WTC11 (cell line): Measurements from ENCODE around the gene ABCB8. TPM values are rescaled to one million over a fixed set of nuclear protein-coding genes. Genes with fewer than 3 reads are reported as not detected.

ENCODE experiments used
- ATAC-seq: fragments of 200-7000 bp; cut with Tn5 transposase; 2 replicates; pipeline ENCODE4 v1.10.0; 2021; ENCODE audit warnings: mild to moderate bottlenecking, moderate library complexity
- CTCF ChIA-PET: fragments of 300-600 bp; sonication (Branson Sonifier 250); formaldehyde crosslinking; loops from one replicate; lab custom pipeline; 2021; ENCODE audit warnings: antibody characterized with exemption; lab: Charles Lee
- POLR2A ChIA-PET: fragments of 350-600 bp; sonication (Branson Sonifier 250); formaldehyde crosslinking; loops from one replicate; lab custom pipeline; 2021; ENCODE audit warnings: antibody characterized with exemption; lab: Charles Lee
- DNase-seq: peaks from one replicate; pipeline ENCODE4 v3.0.0; 2021; ENCODE audit warnings: low spot score
- H3K27ac Mint-ChIP-seq: 2 replicates; pipeline ENCODE4 v1.8.0; 2021; ENCODE audit warnings: mixed read lengths
- H3K27me3 Mint-ChIP-seq: 2 replicates; pipeline ENCODE4 v1.8.0; 2021; ENCODE audit warnings: low read depth, mild to moderate bottlenecking, moderate library complexity, mixed read lengths
- H3K36me3 Mint-ChIP-seq: 2 replicates; pipeline ENCODE4 v1.8.0; 2021; ENCODE audit warnings: mixed read lengths
- H3K4me1 Mint-ChIP-seq: 2 replicates; pipeline ENCODE4 v1.8.0; 2022; ENCODE audit warnings: mixed read lengths
- H3K4me3 Mint-ChIP-seq: 2 replicates; pipeline ENCODE4 v1.8.0; 2021; ENCODE audit warnings: mild to moderate bottlenecking, moderate library complexity, mixed read lengths
- H3K9me3 Mint-ChIP-seq: 2 replicates; pipeline ENCODE4 v1.8.0; 2021; ENCODE audit warnings: mixed read lengths
- ARID4B ChIP-seq: sonication (generic); formaldehyde crosslinking; IDR thresholded peaks from 2 replicates; pipeline ENCODE4 v1.8.0; 2023; ENCODE audit warnings: missing genetic modification reagents, mild to moderate bottlenecking, borderline replicate concordance
- ATF1 ChIP-seq: sonication (generic); formaldehyde crosslinking; IDR thresholded peaks from 2 replicates; pipeline ENCODE4 v1.8.1; 2023; ENCODE audit warnings: mild to moderate bottlenecking, moderate library complexity, missing genetic modification reagents
- CBFB ChIP-seq: sonication (generic); formaldehyde crosslinking; IDR thresholded peaks from 2 replicates; pipeline ENCODE4 v1.8.1; 2022; ENCODE audit warnings: mild to moderate bottlenecking, low read depth, missing genetic modification reagents
- CREM ChIP-seq: sonication (generic); formaldehyde crosslinking; IDR thresholded peaks from 2 replicates; pipeline ENCODE4 v1.8.1; 2022; ENCODE audit warnings: mild to moderate bottlenecking, missing genetic modification reagents, moderate library complexity
- CTCF ChIP-seq: fragments of 200-600 bp; IDR thresholded peaks from 2 replicates; pipeline ENCODE4 v1.8.0; 2022; ENCODE audit warnings: antibody characterized with exemption
- E2F5 ChIP-seq: sonication (generic); formaldehyde crosslinking; IDR thresholded peaks from 2 replicates; pipeline ENCODE4 v1.8.1; 2022; ENCODE audit warnings: mild to moderate bottlenecking, moderate library complexity, missing genetic modification reagents
- FOXP1 ChIP-seq: sonication (generic); formaldehyde crosslinking; IDR thresholded peaks from 2 replicates; pipeline ENCODE4 v1.8.0; 2022; ENCODE audit warnings: missing genetic modification reagents, mild to moderate bottlenecking, moderate library complexity, borderline replicate concordance
- HMGXB4 ChIP-seq: sonication (generic); formaldehyde crosslinking; IDR thresholded peaks from 2 replicates; pipeline ENCODE4 v1.8.1; 2023; ENCODE audit warnings: mild to moderate bottlenecking, moderate library complexity, missing genetic modification reagents
- NFYB ChIP-seq: sonication (generic); formaldehyde crosslinking; conservative IDR thresholded peaks from 2 replicates; pipeline ENCODE4 v1.8.0; 2022; ENCODE audit warnings: low read depth, missing genetic modification reagents
- SMAD4 ChIP-seq: sonication (generic); formaldehyde crosslinking; IDR thresholded peaks from 2 replicates; pipeline ENCODE4 v1.8.0; 2022; ENCODE audit warnings: mild to moderate bottlenecking, missing genetic modification reagents
- TEAD1 ChIP-seq: sonication (generic); formaldehyde crosslinking; IDR thresholded peaks from 2 replicates; pipeline ENCODE4 v1.8.0; 2022; ENCODE audit warnings: mild to moderate bottlenecking, missing genetic modification reagents
- TEAD4 ChIP-seq: sonication (generic); formaldehyde crosslinking; IDR thresholded peaks from 2 replicates; pipeline ENCODE4 v1.8.0; 2022; ENCODE audit warnings: mild to moderate bottlenecking, missing genetic modification reagents
- USF2 ChIP-seq: sonication (generic); formaldehyde crosslinking; IDR thresholded peaks from 2 replicates; pipeline ENCODE4 v1.8.1; 2023; ENCODE audit warnings: mild to moderate bottlenecking, missing genetic modification reagents, moderate library complexity
- ZMAT4 ChIP-seq: fragments of 250-450 bp; sonication (Bioruptor Pico); IDR thresholded peaks from 2 replicates; pipeline ENCODE4 v1.9.0; 2021; ENCODE audit warnings: mild to moderate bottlenecking
- total RNA-seq: library from RNA; stranded (reverse); gene quantifications from 3 replicates; pipeline ENCODE4 v1.2.3, GENCODE V29; 2021

The ABCB8 gene
- total RNA-seq, 1 experiment from 2014 or later = 35.9 TPM

GRCh38 chr7:150989456-150989855, 38.8 kb upstream of the ABCB8 start:
- peak overlapping the region; percentile 71 for H3K4me3 Mint-ChIP-seq
- DNase-seq = no peak
- no peak for TF ChIP-seq CREM (CRISPR knock-in tag)
- no peak for TF ChIP-seq SMAD4 (CRISPR knock-in tag)
- no peak for TF ChIP-seq E2F5 (CRISPR knock-in tag)
- no peak for TF ChIP-seq FOXP1 (CRISPR knock-in tag)
- TF ChIP-seq HMGXB4 (CRISPR knock-in tag) = no peak
- no peak for TF ChIP-seq ARID4B (CRISPR knock-in tag)
- TF ChIP-seq TEAD1 (CRISPR knock-in tag) = no peak
- no peak for TF ChIP-seq CBFB (CRISPR knock-in tag)
- TF ChIP-seq USF2 (CRISPR knock-in tag) = no peak
- TF ChIP-seq, all 79 proteins: peak for 0
- H3K27me3 Mint-ChIP-seq = peaks cover 28% of the 10 kb centered on the region
- POLR2A ChIA-PET = interaction anchor here (0.6 to 0.7 kb wide), 2 partner anchors 9 to 21 kb away, joined by 3 to 5 read pairs; no protein-coding TSS in a partner anchor
- H3K9me3 Mint-ChIP-seq = peaks cover 15% of the 10 kb centered on the region
- peaks cover 37% of the 10 kb centered on the region for H3K4me1 Mint-ChIP-seq
- ATAC-seq = no peak
- H3K36me3 Mint-ChIP-seq = peaks cover 12% of the 10 kb centered on the region
- H3K27ac Mint-ChIP-seq = no peak overlapping the region
- CTCF ChIA-PET = interaction anchor here (0.6 to 3.3 kb wide), 39 partner anchors 10 to 255 kb away, joined by 3 to 37 read pairs (median 4); partner anchors contain the start of genes FASTK, TMEM176A and TMEM176B

GRCh38 chr7:150990416-150991186, 37.6 kb upstream of the ABCB8 start, which contains the start of gene NOS3:
NOS3 (plus strand) TSS chr7:150991017; CDS start chr7:150993804, 2,787 bp downstream.
- Mint-ChIP-seq H3K9me3 (peaks cover 15% of the 10 kb centered on the region), H3K4me3 (no peak within 1 kb of the TSS), H3K4me1 (peaks cover 37% of the 10 kb centered on the region), H3K27me3 (peaks cover 22% of the 10 kb centered on the region), H3K27ac (no peak within 1 kb of the TSS), H3K36me3 (peaks cover 12% of the 10 kb centered on the region)
- CTCF ChIA-PET = interaction anchor here (1.1 to 3.3 kb wide), 6 partner anchors 15 to 254 kb away, joined by 3 to 33 read pairs (median 6); no protein-coding TSS in a partner anchor
- no peak for DNase-seq
- no peak for ATAC-seq
- POLR2A ChIA-PET = no interaction called here
- TF ChIP-seq TEAD4 (no peak), NFYB (no peak), ZMAT4 (CRISPR knock-in tag) (no peak), E2F5 (CRISPR knock-in tag) (no peak), CTCF (no peak), CREM (CRISPR knock-in tag) (no peak), ATF1 (CRISPR knock-in tag) (no peak)
